SK-N-MC (cell line): ENCODE results near the gene SLC7A6OS.

Experiments used
- DNase-seq: peaks from one replicate; pipeline ENCODE4 v3.0.0-alpha.2; 2011; ENCODE audit warnings: low read depth, low spot score
- H3K27ac ChIP-seq: fragments of 200-600 bp; sonication (generic); 2 replicates; pipeline ENCODE4 v1.5.1; 2016; ENCODE audit warnings: mixed run types
- H3K36me3 ChIP-seq: fragments of 200-600 bp; sonication (generic); 2 replicates; pipeline ENCODE4 v1.6.1; 2017; ENCODE audit warnings: antibody characterized with exemption, low read length, mixed read lengths; ENCODE audit not compliant: insufficient read depth
- H3K4me3 ChIP-seq: fragments of 200-600 bp; sonication (generic); 2 replicates; pipeline ENCODE4 v1.5.1; 2016
- H3K9ac ChIP-seq: fragments of 200-600 bp; sonication (generic); 2 replicates; pipeline ENCODE4 v1.8.0; 2017; ENCODE audit warnings: mixed run types, mixed read lengths; ENCODE audit not compliant: insufficient read length
- H3K9me3 ChIP-seq: fragments of 200-600 bp; sonication (generic); 2 replicates; pipeline ENCODE4 v1.6.1; 2017; ENCODE audit warnings: low read depth, mild to moderate bottlenecking, antibody characterized with exemption, low read length, moderate library complexity, mixed read lengths
- EZH2 ChIP-seq: fragments of 200-600 bp; sonication (generic); IDR thresholded peaks from one replicate; pipeline ENCODE4 v1.6.1; 2017; ENCODE audit warnings: antibody characterized with exemption
- FOXP2 ChIP-seq: optimal IDR thresholded peaks from 2 replicates; pipeline ENCODE3; 2011; ENCODE audit warnings: mild to moderate bottlenecking, moderate library complexity; ENCODE audit not compliant: insufficient read depth; ENCODE audit errors: extremely low read length, control extremely low read depth
- POLR2AphosphoS5 ChIP-seq: IDR thresholded peaks from 2 replicates; pipeline ENCODE4 v1.6.1; 2012; ENCODE audit warnings: mild to moderate bottlenecking, low read depth, low read length, borderline replicate concordance

SLC7A6OS gene

DNA sequence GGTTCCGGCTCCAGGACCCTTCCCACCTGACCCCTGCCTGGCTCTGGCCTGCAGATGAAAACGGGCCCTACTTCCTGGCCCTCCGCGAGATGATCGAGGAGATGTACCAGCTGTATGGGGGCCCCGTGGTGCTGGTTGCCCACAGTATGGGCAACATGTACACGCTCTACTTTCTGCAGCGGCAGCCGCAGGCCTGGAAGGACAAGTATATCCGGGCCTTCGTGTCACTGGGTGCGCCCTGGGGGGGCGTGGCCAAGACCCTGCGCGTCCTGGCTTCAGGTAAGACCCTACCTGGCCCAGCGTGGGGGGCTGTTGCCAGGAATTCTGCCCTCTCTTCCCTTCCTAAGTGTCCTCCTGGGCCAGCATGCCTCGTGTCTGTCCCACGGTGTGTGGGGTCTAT, 55.0 kb downstream of the SLC7A6OS start:
- Histone ChIP-seq H3K27ac (no peak overlapping the region), H3K36me3 (no peaks in the 10 kb centered on the region), H3K9ac (no peak overlapping the region), H3K4me3 (no peak overlapping the region), H3K9me3 (no peaks in the 10 kb centered on the region)
- no peak for TF ChIP-seq FOXP2
- no peak for TF ChIP-seq EZH2
- no peak for TF ChIP-seq POLR2AphosphoS5
- DNase-seq = no peak

DNA sequence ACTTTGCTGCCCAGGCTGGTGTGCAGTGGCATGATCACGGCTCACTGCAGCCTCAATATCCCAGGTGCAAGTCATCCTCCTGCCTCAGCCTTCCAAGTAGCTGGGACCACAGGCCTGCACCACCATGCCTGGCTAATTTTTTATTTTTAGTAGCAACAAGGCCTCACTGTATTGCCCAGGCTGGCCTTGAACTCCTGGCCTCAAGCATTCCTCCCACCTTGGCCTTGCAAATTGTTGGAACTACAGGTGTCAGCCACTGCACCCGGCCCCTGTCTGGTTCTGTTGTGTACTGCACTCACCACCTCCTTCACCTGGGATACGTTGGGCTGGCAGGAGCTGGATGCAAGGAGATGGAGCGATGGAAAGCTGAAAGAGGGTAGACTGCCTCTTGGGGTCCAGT, 57.0 kb downstream of the SLC7A6OS start:
- Histone ChIP-seq H3K27ac (no peak overlapping the region), H3K4me3 (no peak overlapping the region), H3K9ac (no peak overlapping the region), H3K36me3 (no peaks in the 10 kb centered on the region), H3K9me3 (no peaks in the 10 kb centered on the region)
- TF ChIP-seq POLR2AphosphoS5 = no peak
- TF ChIP-seq FOXP2 = no peak
- TF ChIP-seq EZH2 = no peak
- DNase-seq = no peak

DNA sequence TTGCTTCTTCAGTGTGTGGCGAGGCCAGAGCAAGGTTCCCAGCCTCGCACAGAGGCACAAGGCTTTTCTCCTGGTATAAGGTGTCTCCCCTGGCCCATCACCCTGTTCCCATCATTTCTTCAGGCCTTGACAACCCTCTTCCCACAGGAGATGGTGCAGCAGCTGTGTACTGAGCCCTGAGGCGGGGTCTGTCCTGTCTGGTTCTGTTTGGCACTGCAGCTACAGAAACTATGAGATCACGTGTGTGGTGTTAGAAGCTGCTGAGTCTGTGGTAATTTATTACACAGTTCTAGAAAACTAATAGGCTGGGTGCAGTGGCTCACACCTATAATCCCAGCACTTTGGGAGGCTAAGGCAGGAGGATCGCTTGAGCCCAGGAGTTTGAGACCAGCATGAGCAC, 58.4 kb downstream of the SLC7A6OS start:
- no peak overlapping the region for H3K4me3 ChIP-seq
- DNase-seq = no peak
- H3K9me3 ChIP-seq = no peaks in the 10 kb centered on the region
- no peak overlapping the region for H3K9ac ChIP-seq
- no peaks in the 10 kb centered on the region for H3K36me3 ChIP-seq
- H3K27ac ChIP-seq = no peak overlapping the region
- no peak for TF ChIP-seq POLR2AphosphoS5
- no peak for TF ChIP-seq EZH2
- TF ChIP-seq FOXP2 = no peak

DNA sequence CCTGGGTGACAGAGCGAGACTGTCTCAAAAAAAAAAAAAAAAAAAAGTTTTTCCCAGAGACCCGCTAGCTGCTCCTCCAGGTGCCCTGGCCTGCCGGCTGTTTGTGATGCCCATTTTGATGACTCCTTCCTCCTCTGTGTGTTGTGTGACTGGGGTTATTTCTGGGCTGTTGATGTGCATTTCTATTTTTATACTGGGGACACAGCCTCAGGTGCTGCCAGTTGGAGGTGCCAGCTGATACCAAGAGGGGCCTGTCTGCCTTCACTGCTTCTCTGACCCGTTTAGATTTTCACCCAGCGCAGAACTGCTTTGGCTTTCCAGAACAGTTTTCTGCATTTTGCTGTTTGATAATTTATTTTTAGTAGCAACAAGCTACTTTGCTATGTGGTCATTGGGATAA, 58.9 kb downstream of the SLC7A6OS start:
- TF ChIP-seq FOXP2 (no peak), POLR2AphosphoS5 (no peak), EZH2 (no peak)
- Histone ChIP-seq H3K4me3 (no peak overlapping the region), H3K9ac (no peak overlapping the region), H3K27ac (no peak overlapping the region), H3K36me3 (no peaks in the 10 kb centered on the region), H3K9me3 (no peaks in the 10 kb centered on the region)
- no peak for DNase-seq

DNA sequence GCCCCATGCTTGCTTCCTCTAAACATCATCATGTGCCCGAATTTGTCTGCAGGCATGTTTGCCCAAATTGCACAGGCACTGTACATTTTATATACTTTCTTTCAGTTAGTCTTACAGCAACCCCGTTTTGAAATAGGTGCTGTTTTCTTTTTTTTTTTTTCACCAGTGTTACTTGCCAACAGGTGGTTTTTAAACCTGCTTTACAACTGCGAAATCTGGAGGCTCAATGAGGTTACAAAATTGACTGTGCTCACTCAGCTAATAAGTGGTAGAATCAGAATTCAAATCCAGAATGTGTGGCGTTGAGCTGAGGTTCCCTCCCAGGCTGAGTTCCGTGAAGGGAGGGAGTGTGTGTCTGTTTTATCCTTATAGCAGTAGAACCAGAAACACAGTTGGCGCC, 59.8 kb downstream of the SLC7A6OS start:
- Histone ChIP-seq H3K4me3 (no peak overlapping the region), H3K9ac (no peak overlapping the region), H3K9me3 (no peaks in the 10 kb centered on the region), H3K36me3 (no peaks in the 10 kb centered on the region), H3K27ac (no peak overlapping the region)
- DNase-seq = no peak
- no peak for TF ChIP-seq EZH2
- TF ChIP-seq POLR2AphosphoS5 = no peak
- TF ChIP-seq FOXP2 = no peak

DNA sequence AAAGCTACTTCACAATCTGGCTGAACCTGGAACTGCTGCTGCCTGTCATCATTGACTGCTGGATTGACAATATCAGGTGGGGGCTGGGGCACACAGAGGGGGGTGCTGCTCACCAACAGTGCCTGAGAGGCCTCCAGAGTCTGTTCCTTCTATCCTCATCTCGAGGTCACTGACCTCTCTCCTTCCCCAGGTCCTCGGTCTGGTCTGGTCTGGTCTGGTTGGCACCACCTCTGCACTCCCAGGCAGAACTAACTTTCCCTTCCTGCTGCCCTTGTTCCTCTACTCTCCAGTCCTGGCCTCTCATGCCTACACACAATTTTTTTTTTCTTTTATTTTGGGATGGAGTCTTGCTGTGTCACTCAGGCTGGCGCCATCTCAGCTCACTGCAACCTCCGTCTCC, 61.4 kb downstream of the SLC7A6OS start:
- Histone ChIP-seq H3K9me3 (no peaks in the 10 kb centered on the region), H3K27ac (no peak overlapping the region), H3K36me3 (no peaks in the 10 kb centered on the region), H3K4me3 (no peak overlapping the region), H3K9ac (no peak overlapping the region)
- no peak for TF ChIP-seq POLR2AphosphoS5
- TF ChIP-seq FOXP2 = no peak
- no peak for TF ChIP-seq EZH2
- DNase-seq = no peak
